ENCODE results near the gene MAN1A1.

- TF ChIP-seq CTCF (IDR thresholded peaks at IDR 0.05; ENCODE audit: poor library complexity) (no peak), EZH2 (IDR thresholded peaks at IDR 0.05; ENCODE audit: borderline replicate concordance) (no peak)
These were observed 123.5 kb downstream of the MAN1A1 start for GRCh38 chr6:119226089-119226488.

Data from hepatocyte (in vitro differentiated cells).